B cell (primary cell): ENCODE measurements around the gene AOC2. TPM values are rescaled to one million over a fixed set of nuclear protein-coding genes. Genes with fewer than 3 reads are reported as not detected.

ENCODE experiments used
- ATAC-seq: fragments of 200-7000 bp; cut with Tn5 transposase; one replicate; pipeline ENCODE4 v1.10.0; 2021; ENCODE audit warnings: low read depth, mild to moderate bottlenecking, moderate number of reproducible peaks, moderate library complexity
- CTCF ChIA-PET: fragments of 350-600 bp; sonication (Branson Sonifier 250); formaldehyde crosslinking; loops from one replicate; lab custom pipeline; 2021; ENCODE audit warnings: antibody characterized with exemption, inconsistent platforms; lab: Charles Lee
- POLR2A ChIA-PET: fragments of 350-600 bp; sonication (Branson Sonifier 250); formaldehyde crosslinking; loops from one replicate; lab custom pipeline; 2021; ENCODE audit warnings: antibody characterized with exemption; lab: Charles Lee
- DNase-seq: peaks from one replicate; pipeline ENCODE4 v3.0.0; 2013
- H2AFZ ChIP-seq: 2 replicates; pipeline ENCODE4 v1.6.1; 2012; ENCODE audit warnings: mild to moderate bottlenecking, low read depth, low read length; ENCODE audit not compliant: insufficient read depth, poor library complexity, severe bottlenecking
- H3K27ac ChIP-seq, 2 donors: 1 replicate in 1 of 2; 2 replicates in 1 of 2; pipeline ENCODE4 v1.5.1; 2012 to 2013; ENCODE audit warnings: low read length in 2 of 2, mild to moderate bottlenecking in 2 of 2, moderate library complexity in 1 of 2
- H3K27me3 ChIP-seq, 4 experiments: fragments of 200-600 bp in 1 of 4; sonication (generic) in 1 of 4; replicated peaks in 1 of 4; 1 replicate in 2 of 4; 2 replicates in 2 of 4; pipeline versions ENCODE4 v1.6.1 to v1.7.0; 2013 to 2016; ENCODE audit warnings: low read length in 3 of 4, mild to moderate bottlenecking in 2 of 4, mixed read lengths in 1 of 4, moderate library complexity in 1 of 4; ENCODE audit not compliant: insufficient read depth in 4 of 4, control insufficient read depth in 3 of 4; ENCODE audit errors: control extremely low read depth in 1 of 4
- H3K36me3 ChIP-seq, 2 experiments: replicated peaks in 1 of 2; 1 replicate in 1 of 2; 2 replicates in 1 of 2; pipeline versions ENCODE4 v1.6.1 to v1.7.1; 2013; ENCODE audit warnings: low read length in 1 of 2; ENCODE audit not compliant: insufficient read depth in 2 of 2, control insufficient read depth in 1 of 2; ENCODE audit errors: control extremely low read depth in 1 of 2, extremely low read depth in 1 of 2
- H3K4me1 ChIP-seq, 2 donors: fragments of 200-600 bp in 1 of 2; sonication (generic) in 1 of 2; 1 replicate in 1 of 2; 2 replicates in 1 of 2; pipeline versions ENCODE4 v1.5.1 to v1.6.1; 2013 to 2017; ENCODE audit warnings: low read length in 2 of 2; ENCODE audit not compliant: control insufficient read depth in 2 of 2, insufficient read depth in 2 of 2
- H3K4me2 ChIP-seq: replicated peaks from 2 replicates; pipeline ENCODE3; 2012; ENCODE audit warnings: mild to moderate bottlenecking, low read depth, low read length; ENCODE audit not compliant: poor library complexity, severe bottlenecking
- H3K4me3 ChIP-seq, 5 experiments: fragments of 200-600 bp in 1 of 5; sonication (generic) in 1 of 5; 1 replicate in 3 of 5; 2 replicates in 2 of 5; pipeline versions ENCODE4 v1.5.1 to v1.7.0; 2011 to 2016; ENCODE audit warnings: low read length in 4 of 5, mild to moderate bottlenecking in 4 of 5, low read depth in 2 of 5, control low read depth in 1 of 5, moderate library complexity in 1 of 5; ENCODE audit not compliant: insufficient read depth in 1 of 5; ENCODE audit errors: control extremely low read depth in 1 of 5, extremely low read depth in 1 of 5
- H3K79me2 ChIP-seq: fragments of 200-600 bp; sonication (generic); one replicate; pipeline ENCODE4 v1.6.0; 2016; ENCODE audit warnings: low read length; ENCODE audit not compliant: control insufficient read depth, insufficient read depth
- H3K9ac ChIP-seq: fragments of 200-600 bp; sonication (generic); 2 replicates; pipeline ENCODE4 v1.6.1; 2017; ENCODE audit warnings: mild to moderate bottlenecking, low read length, moderate library complexity
- H3K9me3 ChIP-seq, 3 donors: one replicate each; pipeline versions ENCODE4 v1.6.1 to v1.7.1; 2013; ENCODE audit warnings: low read length in 2 of 3; ENCODE audit not compliant: control insufficient read depth in 2 of 3, insufficient read depth in 1 of 3; ENCODE audit errors: control extremely low read depth in 1 of 3
- H4K20me1 ChIP-seq: 2 replicates; pipeline ENCODE4 v1.6.0; 2012; ENCODE audit warnings: mild to moderate bottlenecking, low read length; ENCODE audit not compliant: insufficient read depth, control insufficient read depth, poor library complexity, severe bottlenecking
- H3K27ac Mint-ChIP-seq: one replicate; pipeline ENCODE4 v1.8.0; 2021; ENCODE audit warnings: mixed read lengths
- H3K27me3 Mint-ChIP-seq: one replicate; pipeline ENCODE4 v1.8.0; 2021; ENCODE audit warnings: mixed read lengths
- H3K4me1 Mint-ChIP-seq: one replicate; pipeline ENCODE4 v1.8.0; 2021; ENCODE audit warnings: mixed read lengths
- H3K4me3 Mint-ChIP-seq: one replicate; pipeline ENCODE4 v1.8.0; 2021; ENCODE audit warnings: mixed read lengths
- H3K9me3 Mint-ChIP-seq: one replicate; pipeline ENCODE4 v1.8.0; 2022; ENCODE audit warnings: mixed read lengths; ENCODE audit not compliant: insufficient read depth
- CTCF ChIP-seq: fragments of 200-600 bp; IDR thresholded peaks from one replicate; pipeline ENCODE4 v1.8.0; 2022; ENCODE audit warnings: antibody characterized with exemption, mild to moderate bottlenecking
- EZH2 ChIP-seq: IDR thresholded peaks from 2 replicates; pipeline ENCODE4 v1.6.1; 2012; ENCODE audit warnings: borderline replicate concordance, low read depth, mild to moderate bottlenecking, moderate library complexity, low read length; ENCODE audit not compliant: insufficient read depth, poor library complexity, severe bottlenecking
- WGBS: methylation state at CpG from one replicate; pipeline ENCODE4 v1.1.5; 2013; ENCODE audit warnings: missing lambda C conversion rate; ENCODE audit not compliant: insufficient coverage; 5-methylcytosine and 5-hydroxymethylcytosine counted together
- intact Hi-C: fragments of 100-400 bp; cut with micrococcal nuclease; formaldehyde crosslinking; loops from one replicate; pipeline ENCODE4 v1.10.0; 2022
- polyA plus RNA-seq: library from polyadenylated mRNA; depleted of rRNA; stranded (reverse); fragments of >200 nt; gene quantifications from 2 replicates; pipeline ENCODE4 v1.2.3, GENCODE V29; 2012
- total RNA-seq, 2 donors: library from RNA; stranded (reverse); fragments of 120-200 nt in 1 of 2; gene quantifications; 1 replicate in 1 of 2; 2 replicates in 1 of 2; pipeline versions ENCODE4 v1.2.3 to v1.2.4, GENCODE V29; 2013 to 2022

The AOC2 gene
- total and polyA plus RNA-seq, 2 donors (not counting 1 experiment from before 2014, with no cell fraction given) = 1.9 to 3.8 TPM

DNA sequence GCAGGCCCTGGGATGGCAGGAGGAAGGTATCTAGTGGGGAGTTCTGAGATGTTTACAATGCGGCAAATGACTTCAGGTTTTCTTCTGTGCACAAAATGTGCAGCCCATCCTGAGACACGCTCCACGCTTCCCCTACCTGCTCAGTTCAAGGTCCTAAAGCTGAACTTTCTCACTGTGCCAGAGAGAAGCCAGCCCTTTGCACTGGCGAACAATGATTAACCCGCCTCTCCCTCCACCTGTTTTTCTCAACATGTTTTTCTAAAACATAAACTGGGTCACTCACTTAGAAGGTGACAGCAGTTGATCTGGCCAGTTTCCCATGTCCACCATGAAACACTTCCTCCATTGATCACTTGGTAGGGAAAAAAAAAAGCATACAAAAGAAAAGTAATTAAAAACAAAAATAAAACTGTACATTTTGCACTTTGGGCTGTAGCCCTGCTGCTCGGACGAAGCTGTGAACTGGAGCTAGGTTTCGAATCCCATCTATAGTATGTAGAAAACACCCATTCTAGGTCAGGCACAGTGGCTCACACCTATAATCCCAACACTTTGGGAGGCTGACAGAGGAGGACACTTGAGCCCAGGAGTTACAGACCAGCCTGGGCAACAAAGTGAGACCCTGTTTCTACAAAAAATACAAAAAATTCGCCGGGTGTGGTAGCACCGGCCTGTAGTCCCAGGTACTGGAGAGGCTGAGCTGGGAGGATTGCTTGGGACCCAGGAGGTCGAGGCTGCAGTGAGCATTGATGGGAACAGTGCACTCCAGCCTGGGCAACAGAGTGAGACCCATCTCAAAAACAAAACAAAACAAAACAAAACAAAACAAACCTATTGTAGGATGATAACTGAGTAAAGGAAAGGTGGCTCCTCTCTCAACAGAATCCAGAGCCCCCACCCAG is 50.2 kb downstream of the AOC2 start:
- Mint-ChIP-seq H3K4me1 (no peaks in the 10 kb centered on the region), H3K4me3 (no peak overlapping the region), H3K27me3 (peaks cover 18% of the 10 kb centered on the region), H3K27ac (no peak overlapping the region), H3K9me3 (no peaks in the 10 kb centered on the region)
- POLR2A ChIA-PET = no interaction called here
- no peaks in the 10 kb centered on the region for H3K36me3 ChIP-seq
- 96% methylated on average over 10 of the region's 12 CpGs for WGBS
- TF ChIP-seq EZH2 (no peak), CTCF (no peak)
- H3K4me3 ChIP-seq = no peak overlapping the region
- ATAC-seq (no peak), DNase-seq (no peak)
- intact Hi-C loops = no loop called here
- H3K27me3 ChIP-seq = peaks cover 0 to 8% (median 2%) of the 10 kb centered on the region in 4 experiments
- H3K4me1 ChIP-seq = no peaks in the 10 kb centered on the region
- H3K79me2 ChIP-seq = no peaks in the 10 kb centered on the region
- H4K20me1 ChIP-seq = no peaks in the 10 kb centered on the region
- H3K27ac ChIP-seq = no peak overlapping the region
- no peak overlapping the region for H3K9ac ChIP-seq
- H3K9me3 ChIP-seq = no peaks in the 10 kb centered on the region
- no peak overlapping the region for H3K4me2 ChIP-seq
- H2AFZ ChIP-seq = no peak overlapping the region
- CTCF ChIA-PET = no interaction called here

GRCh38 chr17:42895185-42895555 is 50.8 kb downstream of the AOC2 start:
- ATAC-seq (no peak), DNase-seq (no peak)
- no peaks in the 10 kb centered on the region for H3K9me3 Mint-ChIP-seq
- no peak overlapping the region for H3K4me2 ChIP-seq
- H3K9ac ChIP-seq = no peak overlapping the region
- H3K36me3 ChIP-seq = no peaks in the 10 kb centered on the region
- TF ChIP-seq CTCF (no peak), EZH2 (no peak)
- 83% methylated on average over 1 of the region's 2 CpGs for WGBS
- no peaks in the 10 kb centered on the region for H3K9me3 ChIP-seq
- POLR2A ChIA-PET = no interaction called here
- H3K27ac Mint-ChIP-seq = no peak overlapping the region
- peaks cover 0 to 8% (median 2%) of the 10 kb centered on the region in 4 experiments for H3K27me3 ChIP-seq
- no peaks in the 10 kb centered on the region for H3K4me1 ChIP-seq
- no peaks in the 10 kb centered on the region for H4K20me1 ChIP-seq
- no peak overlapping the region for H3K27ac ChIP-seq
- no peaks in the 10 kb centered on the region for H3K79me2 ChIP-seq
- no peak overlapping the region for H3K4me3 Mint-ChIP-seq
- no peak overlapping the region for H2AFZ ChIP-seq
- H3K4me3 ChIP-seq = no peak overlapping the region
- CTCF ChIA-PET = no interaction called here
- H3K4me1 Mint-ChIP-seq = no peaks in the 10 kb centered on the region
- intact Hi-C loops = no loop called here
- H3K27me3 Mint-ChIP-seq = peaks cover 18% of the 10 kb centered on the region
